Measurements from ENCODE around the gene MAGEF1.
"Not testable (repeated sequence)": the region's sequence is repeated elsewhere in the genome, so short reads cannot be mapped to it uniquely, and the experiment has no call there.

Gene MAGEF1

GRCh38 chr3:184742676-184743135, 30.8 kb upstream of the MAGEF1 start:
- DNase-seq = no peak

GRCh38 chr3:184741798-184742675, 30.2 kb upstream of the MAGEF1 start:
- DNase-seq = no peak

GRCh38 chr3:184741259-184741556, 29.3 kb upstream of the MAGEF1 start:
- DNase-seq = no peak

GRCh38 chr3:184740509-184741258, 28.8 kb upstream of the MAGEF1 start:
- no peak for DNase-seq

GRCh38 chr3:184739594-184740505, 28.0 kb upstream of the MAGEF1 start:
- DNase-seq = no peak

GRCh38 chr3:184738982-184739381, 27.1 kb upstream of the MAGEF1 start:
- DNase-seq = no peak

GRCh38 chr3:184738506-184738890, 26.6 kb upstream of the MAGEF1 start:
- no peak for DNase-seq

GRCh38 chr3:184737641-184738505, 26.0 kb upstream of the MAGEF1 start:
- peak; percentile 45 for DNase-seq

GRCh38 chr3:184737063-184737462, 25.2 kb upstream of the MAGEF1 start:
- peak; percentile 20 for DNase-seq

- DNase-seq = peak; percentile 36
Measured at GRCh38 chr3:184734903-184735701, 23.2 kb upstream of the MAGEF1 start.

GRCh38 chr3:184733971-184734608, 22.2 kb upstream of the MAGEF1 start:
- no peak for DNase-seq

- no peak for DNase-seq
Measured at GRCh38 chr3:184733181-184733580, 21.3 kb upstream of the MAGEF1 start.

- no peak for DNase-seq
Measured at GRCh38 chr3:184731786-184732537, 20.1 kb upstream of the MAGEF1 start.

GRCh38 chr3:184730924-184731323, 19.1 kb upstream of the MAGEF1 start:
- no peak for DNase-seq

GRCh38 chr3:184729154-184729553, 17.3 kb upstream of the MAGEF1 start:
- not testable (repeated sequence) for DNase-seq

- no peak for DNase-seq
Measured at GRCh38 chr3:184728010-184728527, 16.2 kb upstream of the MAGEF1 start.

- DNase-seq = peak; percentile 65
Measured at GRCh38 chr3:184727357-184728009, 15.6 kb upstream of the MAGEF1 start.

- DNase-seq = no peak
Measured at GRCh38 chr3:184726497-184726896, 14.6 kb upstream of the MAGEF1 start.

- no peak for DNase-seq
Measured at GRCh38 chr3:184725176-184725719, 13.4 kb upstream of the MAGEF1 start.

All from activated CD8-positive, alpha-beta memory T cell treated with anti-CD3 and anti-CD28 coated beads, Interleukin-2, amount 50 U/mL, for 48 hours (primary cell).